GM23248 (cell line): ENCODE data around the gene TFCP2L1.

Source experiments
- EZH2 ChIP-seq: fragments of 200-600 bp; sonication (generic); IDR thresholded peaks from 2 replicates; pipeline ENCODE4 v1.6.1; 2018; ENCODE audit warnings: antibody characterized with exemption, mild to moderate bottlenecking; ENCODE audit not compliant: insufficient read depth, poor library complexity, severe bottlenecking
- EZH2phosphoT487 ChIP-seq: fragments of 200-600 bp; sonication (generic); IDR thresholded peaks from 2 replicates; pipeline ENCODE4 v1.6.1; 2018; ENCODE audit warnings: antibody characterized with exemption, moderate library complexity, mild to moderate bottlenecking, low read depth; ENCODE audit not compliant: insufficient read depth

DNA sequence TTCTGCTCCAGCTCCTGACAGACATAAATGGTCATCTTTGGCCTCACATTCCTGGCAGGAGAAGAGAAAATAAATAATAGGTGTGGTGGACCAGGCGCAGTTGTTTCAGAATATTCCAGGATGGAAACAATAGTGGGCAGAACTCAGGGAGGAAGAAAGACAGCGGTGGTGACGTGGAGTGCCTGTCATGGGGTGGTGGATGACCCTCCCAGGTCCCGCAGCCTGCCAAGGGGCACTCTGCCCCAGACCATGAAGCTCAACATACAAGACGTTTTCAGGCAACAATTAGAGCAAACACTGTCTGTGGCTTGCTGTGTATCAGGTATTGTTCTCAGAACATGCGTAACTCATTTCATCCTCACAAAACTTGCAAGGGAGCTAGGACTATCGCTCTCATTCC, 50.9 kb downstream of the TFCP2L1 start:
- TF ChIP-seq EZH2phosphoT487: no peak
- TF ChIP-seq EZH2: no peak
